Activated CD4-positive, CD25-positive, alpha-beta regulatory T cell (primary cell): Measurements from ENCODE around the gene PLCH1.
"Not testable (repeated sequence)": the region's sequence is repeated elsewhere in the genome, so short reads cannot be mapped to it uniquely, and the experiment has no call there.

Source experiments
- DNase-seq, 4 experiments: peaks; one replicate each; lab custom pipeline; 2025; lab: John Stamatoyannopoulos, UW

Gene PLCH1

DNA sequence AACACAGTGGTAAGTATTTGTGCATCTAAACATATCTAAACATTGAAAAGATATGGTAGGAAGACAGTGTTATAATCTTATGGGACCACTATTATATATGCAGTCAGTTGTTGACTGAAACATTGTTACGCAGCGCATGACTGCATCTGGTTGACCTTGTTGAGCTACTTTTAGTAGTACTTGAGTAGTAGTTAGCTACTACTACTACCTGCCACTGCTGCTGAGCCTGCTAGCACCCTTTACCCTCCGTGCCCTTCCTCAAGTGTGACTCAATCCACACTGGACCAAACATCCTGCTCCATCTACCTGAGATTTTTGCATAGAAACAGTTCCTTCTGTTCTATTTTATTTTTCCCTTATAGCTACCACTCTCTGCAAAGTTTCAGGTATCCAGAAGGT is 327.8 kb downstream of the PLCH1 start:
- no peak for DNase-seq

DNA sequence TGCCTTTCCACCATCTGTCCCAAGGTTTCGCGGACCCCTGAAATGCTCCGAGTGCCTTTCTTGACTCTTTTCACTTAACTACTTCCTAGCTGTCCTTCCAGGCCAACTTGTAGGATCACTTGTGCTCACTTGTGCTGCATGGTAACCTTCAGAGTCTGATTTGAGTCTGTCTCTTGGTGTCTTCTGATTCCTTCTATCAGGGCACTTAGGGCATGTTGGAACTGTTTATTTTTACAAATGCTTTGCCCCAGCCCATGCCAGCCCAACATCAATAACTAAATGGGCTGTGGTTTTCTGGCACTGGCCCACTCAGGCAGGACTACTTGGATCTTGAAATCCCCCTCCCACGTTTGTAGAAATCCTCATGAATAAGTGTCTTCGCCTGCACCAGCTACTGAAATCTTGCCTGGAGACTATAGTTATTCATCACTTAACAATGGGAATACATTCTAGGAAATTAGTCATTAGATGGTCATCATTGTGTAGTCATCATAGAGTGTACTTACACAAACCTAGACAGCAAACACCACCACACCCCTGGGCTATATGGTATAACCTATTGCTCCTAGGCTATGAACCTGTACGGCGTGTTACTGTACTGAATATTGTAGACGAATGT is 328.3 kb downstream of the PLCH1 start:
- no peak for DNase-seq

DNA sequence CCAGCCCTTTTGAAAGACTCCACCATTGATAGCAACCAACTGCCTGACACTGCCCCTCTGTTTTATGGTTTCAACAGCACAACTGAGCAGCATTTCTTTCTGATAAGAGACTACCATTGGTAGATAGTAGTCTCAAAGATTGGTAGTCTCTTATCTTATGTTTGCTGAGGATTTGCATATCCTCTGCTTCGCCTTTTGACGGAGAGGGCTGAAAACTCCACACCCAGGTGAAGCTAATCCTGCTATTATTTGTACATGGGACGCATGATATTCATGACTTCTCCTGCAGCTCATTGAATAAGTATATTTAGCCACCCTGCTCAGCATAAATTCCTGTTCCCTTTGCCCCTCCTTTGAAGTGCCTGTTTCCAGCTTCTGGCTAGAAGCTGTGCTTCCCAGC is 332.0 kb downstream of the PLCH1 start:
- no peak for DNase-seq

DNA sequence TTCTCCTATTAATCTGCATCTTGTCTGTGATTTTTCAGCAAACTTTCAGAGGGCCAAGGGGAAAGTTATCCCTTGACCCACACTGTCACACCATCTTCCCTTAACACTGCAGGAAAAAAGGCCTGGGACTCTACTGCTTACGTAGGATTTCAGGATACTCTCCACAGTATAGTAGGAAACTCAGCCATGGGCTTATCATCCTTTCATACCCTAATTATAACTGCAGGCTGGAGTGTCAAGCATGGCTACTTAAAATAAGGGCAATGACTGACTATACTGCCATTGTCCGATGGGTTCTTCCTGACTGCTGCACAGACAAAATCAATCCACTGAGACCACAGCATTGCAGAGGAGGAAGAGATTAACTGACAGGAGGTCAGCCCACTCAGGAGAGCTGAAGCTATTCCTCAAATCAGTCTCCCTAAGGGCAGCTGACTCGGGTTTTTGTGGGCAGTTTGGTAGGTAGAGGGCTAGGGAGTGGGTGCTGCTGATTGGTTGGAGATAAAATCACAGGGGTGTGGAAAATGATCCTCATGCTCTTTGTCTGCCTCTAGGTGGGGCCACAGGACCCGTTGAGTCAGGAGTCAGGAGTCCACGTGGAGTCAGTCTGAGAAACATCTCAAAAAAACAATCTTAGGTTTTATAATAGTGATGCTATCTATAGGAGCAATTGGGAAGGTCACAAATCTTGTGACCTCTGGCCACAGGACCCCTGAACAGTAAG is 333.2 kb downstream of the PLCH1 start:
- DNase-seq: no peak

DNA sequence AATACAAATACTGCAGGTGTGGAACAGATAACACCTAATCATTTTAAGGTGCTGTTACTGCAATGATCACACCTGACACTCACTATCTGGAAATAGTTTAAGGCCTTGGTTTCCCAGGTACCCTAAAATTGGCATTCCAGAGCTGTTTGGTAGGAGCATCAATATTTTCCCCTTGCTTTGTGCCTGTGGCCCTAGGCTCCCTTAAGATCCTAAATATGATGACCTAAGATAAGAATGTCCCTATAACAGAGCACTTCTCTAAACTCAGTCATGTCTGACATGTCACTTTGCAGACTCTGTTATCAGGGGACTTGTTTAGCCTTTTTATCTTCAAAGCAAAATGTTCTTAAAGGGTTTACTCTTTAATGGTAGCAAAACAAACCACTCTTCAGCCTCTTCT is 335.5 kb downstream of the PLCH1 start:
- DNase-seq: no peak

DNA sequence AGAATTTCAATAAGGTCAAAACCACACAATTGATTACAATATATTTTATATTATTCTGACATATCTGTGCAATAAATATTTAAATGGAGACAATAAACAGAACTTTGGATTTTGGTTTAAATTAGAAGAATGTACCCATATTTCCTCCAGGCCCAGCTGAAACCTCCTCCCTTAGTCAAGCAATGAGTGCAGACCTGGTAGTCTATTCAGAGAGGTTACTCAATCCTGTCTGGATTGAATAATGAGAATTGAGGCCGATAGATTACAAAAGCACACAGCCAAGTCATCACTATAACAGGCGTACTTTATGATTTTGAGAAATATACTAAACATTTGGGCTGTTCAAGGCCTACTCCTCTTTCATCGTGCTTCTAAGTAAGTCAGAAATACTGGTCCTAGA is 336.9 kb downstream of the PLCH1 start:
- no peak for DNase-seq

DNA sequence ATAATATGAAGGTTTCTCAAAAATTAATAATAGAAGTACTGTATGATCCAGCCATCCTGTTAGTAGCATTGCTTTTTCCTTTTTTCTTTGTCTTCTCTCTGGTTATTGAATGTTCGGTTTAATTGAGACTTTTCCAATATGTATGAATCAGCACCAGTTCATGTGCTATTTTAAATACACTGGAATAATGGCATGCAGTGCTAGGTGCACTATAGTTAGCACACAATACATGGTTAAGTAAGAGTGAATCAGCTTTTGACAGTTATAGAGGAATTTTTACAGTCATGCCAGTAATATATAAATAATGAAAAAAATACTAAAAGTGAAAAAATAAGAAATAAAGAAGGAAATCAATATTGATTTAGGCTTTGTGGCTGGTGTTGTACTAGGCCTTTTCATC is 337.5 kb downstream of the PLCH1 start:
- DNase-seq: no peak

DNA sequence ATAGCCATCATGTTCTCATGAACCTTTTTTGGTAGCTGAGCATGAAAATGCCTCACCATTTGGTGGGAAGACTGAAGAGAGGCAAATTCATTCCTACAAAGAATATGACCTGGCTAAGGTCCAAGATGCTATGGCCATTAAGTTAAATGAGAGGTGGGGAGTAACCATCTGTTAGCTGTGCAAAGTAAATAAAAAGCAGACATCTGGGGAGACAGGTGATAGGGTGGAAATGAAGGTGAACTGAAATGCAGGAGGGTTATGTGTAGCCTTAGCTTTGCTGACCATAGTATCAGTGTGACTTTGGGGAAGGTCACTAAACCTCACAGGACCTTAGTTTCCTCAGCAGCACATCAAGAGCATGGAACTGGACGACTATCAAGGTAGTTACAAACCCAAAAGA is 340.4 kb downstream of the PLCH1 start:
- DNase-seq: no peak

DNA sequence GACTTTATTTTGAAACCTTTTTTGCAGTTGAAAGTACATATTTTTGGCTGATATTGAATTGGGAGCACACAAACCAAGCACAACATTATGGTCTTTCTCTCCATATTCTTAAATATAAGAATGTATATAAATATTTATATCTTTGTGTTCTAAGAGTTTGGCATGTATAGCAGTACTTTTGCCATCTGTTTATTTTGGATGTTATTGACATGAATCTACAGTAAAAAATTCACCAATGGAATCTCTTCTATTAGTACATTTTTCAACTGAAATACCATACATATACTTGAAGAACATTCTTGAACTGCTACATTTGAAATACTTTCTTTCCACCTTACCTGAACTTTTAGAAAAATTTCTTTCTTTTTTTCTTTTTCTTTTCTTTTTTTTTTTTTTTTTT is 342.2 kb downstream of the PLCH1 start:
- no peak for DNase-seq

DNA sequence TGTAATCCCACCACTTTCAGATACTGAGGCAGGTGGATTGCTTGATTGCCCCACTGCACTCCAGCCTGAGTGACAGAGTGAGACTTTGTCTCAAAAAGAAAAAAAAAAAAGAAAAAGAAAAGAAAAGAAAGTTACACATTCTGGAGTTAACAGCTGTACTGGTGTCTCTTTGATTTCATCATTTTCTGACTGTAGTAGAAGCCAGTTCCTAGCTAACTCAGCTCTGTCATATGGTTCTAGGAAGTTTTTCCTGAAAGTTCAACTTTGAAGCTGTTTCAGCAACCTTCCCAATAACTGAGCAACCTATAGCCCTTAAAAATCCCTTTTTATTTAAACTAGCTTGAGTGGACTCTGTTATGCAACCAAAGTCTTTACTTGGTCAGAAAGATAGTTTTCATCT is 346.8 kb downstream of the PLCH1 start:
- DNase-seq: no peak

DNA sequence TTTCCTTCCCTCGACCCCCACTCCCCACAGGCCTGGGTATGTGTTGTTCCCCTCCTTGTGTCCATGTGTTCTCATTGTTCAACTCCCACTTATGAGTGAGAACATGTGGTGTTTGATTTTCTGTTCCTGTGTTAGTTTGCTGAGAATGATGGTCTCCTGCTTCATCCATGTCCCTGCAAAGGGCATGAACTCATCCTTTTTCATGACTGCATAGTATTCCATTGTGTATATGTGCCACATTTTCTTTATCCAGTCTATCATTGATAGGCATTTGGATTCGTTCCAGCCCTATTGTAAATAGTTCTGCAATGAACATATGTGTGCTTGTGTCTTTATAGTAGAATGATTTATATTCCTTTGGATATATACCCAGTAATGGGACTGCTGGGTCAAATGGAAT is 350.0 kb downstream of the PLCH1 start:
- DNase-seq: not testable (repeated sequence)

DNA sequence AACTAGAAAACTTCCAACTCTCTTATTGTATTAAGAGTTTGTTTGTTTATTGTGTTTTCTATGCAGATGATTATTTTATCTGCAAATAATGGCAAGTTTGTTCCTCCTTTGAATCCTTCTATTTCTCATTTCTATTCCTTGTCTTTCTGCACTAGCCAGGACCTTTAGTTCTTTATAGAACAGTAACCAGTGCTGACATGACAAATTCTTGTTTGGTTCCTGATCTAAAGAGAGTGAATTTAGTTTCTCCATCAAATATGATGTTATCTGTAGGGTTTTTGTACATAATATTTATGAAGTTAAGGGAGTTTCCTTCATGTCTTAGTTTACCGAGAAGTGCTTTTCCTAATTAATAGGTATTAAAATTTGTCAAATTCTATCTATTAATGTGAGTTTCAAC is 350.6 kb downstream of the PLCH1 start:
- no peak for DNase-seq

DNA sequence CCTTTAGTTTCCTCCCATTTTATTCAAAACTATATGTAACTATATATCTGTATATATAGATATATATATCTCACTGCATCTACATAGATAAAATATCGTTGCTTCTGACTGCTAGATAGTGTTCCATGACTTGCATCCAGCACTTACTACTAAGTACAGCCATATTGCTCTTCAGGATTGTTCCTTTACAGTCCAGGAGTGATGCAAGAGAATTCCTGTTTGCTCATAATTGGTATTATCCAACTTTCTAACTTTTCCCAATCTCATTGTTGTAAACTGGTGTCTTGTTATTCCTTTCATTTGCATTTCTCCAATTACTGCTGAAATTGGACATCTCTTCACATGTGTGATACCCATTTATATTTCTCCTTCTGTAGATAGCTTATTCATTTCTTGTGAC is 351.6 kb downstream of the PLCH1 start:
- no peak for DNase-seq

DNA sequence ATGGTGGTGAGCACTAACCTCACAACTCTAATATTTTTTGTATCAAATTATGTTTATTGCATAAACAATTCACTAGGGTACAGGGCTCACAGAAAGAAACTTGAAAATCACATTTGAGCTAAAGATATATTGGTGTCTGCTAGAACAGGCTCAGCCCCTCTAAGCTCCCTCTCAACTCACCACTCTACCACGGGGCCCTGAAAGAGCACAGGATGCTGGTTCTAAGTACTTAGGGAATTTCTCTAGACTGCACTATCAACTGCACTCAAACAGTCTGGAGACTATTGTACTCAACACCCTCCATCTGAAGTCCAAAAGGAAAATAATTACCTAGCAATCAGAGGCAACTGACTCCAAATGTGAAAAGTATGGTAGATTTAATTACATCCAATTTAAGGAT is 352.7 kb downstream of the PLCH1 start:
- DNase-seq: no peak

DNA sequence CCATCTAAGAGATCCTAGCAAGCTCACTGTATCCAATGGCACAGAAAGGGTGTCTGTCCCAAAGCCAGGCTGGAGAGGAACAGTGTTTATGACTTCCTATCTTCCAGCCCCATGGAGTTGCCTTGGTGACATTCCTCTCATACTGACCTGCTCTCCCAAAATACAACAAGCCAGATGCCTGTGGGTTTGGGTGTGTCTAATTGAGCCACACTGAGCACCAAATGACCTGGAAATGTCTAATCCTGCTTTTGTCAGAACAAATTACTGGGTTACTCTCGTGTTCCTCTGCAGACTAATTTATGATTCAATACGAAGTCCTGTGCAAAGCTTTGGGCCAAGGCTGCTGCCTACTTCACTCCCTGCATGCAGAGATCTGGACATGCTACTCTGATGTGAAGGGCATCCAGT is 353.3 kb downstream of the PLCH1 start:
- no peak for DNase-seq

DNA sequence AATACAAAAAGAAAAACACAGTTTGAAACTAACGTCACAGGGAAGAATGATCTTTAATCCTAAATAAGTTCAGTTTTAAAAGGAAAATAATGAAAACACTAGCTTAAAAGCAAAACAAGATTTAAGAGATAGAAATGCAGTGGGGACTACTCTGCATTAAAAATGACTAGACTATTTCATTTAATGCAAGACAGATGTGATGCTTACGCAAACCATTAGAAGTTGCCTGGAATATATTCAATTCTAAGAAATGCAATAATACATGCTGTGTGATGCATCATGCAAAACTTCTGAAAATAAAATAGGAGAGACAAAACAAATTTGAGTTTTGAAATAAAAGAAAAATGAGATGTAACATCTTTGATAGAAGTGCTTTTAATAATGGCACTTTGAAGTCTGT is 353.8 kb downstream of the PLCH1 start:
- no peak for DNase-seq

DNA sequence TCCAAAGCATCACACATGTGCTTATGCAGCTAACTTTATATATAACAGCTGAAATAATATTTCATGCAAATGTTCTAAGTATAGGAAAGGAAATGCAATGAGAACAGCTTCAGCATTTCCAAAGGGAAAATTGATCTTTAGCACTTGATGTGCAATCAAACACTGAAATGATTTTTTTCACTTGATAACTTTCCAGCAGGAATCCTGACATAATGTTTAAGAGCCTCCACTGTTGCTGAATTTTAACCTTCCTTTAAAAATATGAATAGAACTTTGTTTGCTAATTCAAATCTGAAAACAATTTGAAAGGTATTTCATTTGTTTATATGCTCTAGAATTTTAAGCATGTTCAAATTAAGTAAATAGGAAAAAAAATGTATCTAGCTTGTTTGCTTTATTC is 354.5 kb downstream of the PLCH1 start:
- DNase-seq: no peak

DNA sequence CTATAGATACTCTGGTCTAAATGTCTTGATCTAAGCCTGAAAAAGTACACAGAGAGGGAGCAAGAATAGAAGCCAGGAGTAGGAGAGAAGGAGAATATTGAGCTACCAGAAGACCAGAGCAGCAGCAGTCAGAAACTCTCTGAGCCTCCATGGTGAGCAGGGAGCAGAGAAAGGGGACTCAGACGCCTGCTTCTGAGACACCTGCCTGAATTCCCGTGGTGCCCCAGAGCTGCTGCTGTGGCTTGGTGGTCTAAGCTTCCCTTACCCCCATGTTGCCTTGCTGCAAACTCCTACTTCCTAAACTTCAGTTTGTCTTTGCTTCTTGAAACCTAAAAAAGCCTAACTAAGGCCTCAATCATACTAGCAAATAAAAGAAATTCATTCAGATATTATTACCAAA is 356.5 kb downstream of the PLCH1 start:
- DNase-seq: no peak

DNA sequence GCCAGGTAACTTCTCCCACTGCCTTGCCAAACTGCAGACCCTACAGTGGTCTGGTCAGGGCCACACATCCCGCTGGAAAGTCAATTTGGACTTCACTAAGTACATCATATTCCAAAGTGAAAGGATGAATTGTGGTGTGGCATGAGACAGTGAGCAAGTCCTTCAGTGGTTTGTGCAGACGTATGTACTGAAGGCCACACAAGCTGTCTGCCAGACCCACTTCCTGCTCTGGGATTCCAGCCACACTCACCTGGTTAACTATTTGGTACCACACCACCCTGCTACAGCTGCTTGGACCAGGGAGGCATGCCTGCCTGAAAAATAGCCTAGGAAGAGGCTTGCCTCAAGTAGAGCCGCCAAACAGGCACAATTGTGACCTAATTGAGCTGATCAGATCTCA is 357.3 kb downstream of the PLCH1 start:
- DNase-seq: no peak

DNA sequence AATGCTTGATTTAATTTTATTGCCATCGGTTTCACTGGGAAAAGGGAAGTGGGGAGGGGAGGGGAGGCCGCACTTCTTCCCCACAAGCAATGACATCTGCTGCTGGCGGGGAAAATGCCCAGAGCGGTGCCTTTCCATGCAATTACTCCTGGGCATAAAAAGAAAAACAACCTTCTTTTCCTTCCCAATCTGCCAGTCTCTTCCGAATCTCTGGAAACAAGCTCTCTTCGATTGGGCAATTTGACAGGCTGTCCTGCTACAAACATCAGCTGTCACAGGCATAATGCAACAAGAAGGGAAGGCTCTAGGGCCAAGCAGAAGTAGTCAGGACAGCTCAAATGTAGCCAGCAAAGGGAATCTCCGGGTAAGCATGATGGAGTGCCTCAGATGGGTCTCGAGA is 358.0 kb downstream of the PLCH1 start:
- DNase-seq: no peak

DNA sequence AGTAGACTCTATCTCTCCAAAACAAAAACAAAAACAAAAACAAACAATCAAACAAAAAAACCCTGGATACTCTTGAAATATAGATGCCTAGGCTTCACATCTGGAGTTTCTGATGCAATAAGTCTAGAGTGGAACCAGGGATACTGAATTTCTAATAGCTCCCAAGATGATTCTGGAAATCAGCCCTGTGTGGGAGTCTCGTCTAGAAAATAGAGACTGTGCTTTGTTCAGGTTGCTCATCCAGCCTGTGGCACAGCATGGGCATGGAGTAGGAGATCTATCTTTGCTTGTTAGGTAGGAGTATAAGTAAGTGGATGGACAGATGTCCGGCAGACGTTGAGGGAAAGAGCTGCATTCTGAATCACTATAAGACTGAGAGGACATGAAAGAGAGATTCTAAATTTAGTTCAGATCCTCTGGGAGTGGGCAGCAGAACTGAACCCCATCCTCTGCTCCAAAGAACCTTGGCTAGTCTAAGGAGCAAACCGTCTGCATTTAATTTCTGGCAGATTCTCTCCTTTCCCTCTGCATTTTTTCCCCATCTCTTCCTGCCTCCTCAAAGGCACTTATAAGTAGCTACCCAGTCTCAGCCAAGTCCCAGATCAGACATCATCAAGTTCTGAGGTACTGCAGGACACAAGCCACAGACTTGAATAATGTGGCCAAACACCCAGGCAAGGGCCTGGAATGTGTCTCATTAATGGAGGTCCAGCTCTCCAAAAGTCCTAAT is 358.8 kb downstream of the PLCH1 start:
- no peak for DNase-seq

DNA sequence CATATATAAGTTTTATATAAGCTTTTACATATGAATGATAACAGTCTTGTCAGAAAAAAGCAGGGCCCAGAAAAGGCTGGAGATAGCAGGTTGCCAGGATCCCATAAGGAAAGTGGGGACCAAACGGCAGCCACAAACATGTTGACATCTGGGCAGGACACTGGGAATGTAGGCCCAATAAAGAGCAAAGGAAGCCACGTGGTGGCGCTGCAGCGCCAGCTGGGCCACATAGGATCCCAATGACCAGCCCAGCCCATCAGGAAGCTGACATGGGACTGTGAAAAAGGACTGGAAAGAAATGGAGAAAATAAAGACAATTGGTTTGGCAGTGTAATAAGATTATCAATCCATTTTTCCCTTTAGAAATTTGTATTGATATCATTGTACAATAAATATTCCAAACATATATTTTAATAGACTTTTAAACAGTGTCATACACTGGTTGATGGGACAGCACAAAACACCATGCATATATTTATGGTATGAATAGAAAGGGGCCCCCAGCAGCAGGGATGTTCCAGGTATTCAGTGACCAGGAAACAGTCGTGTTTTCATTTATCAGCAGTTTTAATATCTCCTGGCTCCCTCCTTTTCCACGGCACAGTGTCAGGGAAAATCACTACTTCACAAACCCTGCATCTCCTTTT is 362.4 kb downstream of the PLCH1 start:
- DNase-seq: no peak

DNA sequence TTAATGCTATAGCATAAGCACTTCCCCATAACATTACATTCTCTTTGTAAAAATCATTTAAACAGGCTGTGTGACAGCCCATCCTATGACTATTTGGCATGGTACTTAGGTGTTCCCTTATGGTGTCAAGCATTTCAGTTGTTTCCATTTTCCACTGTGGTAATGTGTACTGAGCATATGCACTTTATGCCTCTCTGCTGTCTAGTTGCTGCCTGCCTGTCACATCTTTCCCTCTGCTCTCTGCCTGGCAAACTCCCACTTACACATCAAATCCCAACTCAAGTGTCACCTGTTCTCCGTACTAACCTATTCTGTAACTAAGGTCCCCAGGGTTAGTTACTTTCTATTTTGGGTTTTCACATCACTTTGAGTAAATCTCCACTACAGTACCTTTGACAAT is 367.0 kb downstream of the PLCH1 start:
- DNase-seq: no peak
